ENCODE measurements around the gene FGF19. TPM values are rescaled to one million over a fixed set of nuclear protein-coding genes. Genes with fewer than 3 reads are reported as not detected.
A peak's percentile ranks its signal among the peaks of the same experiment; 100 is the strongest.

FGF19 gene
- polyA plus RNA-seq, 1 experiment, result not detected

DNA sequence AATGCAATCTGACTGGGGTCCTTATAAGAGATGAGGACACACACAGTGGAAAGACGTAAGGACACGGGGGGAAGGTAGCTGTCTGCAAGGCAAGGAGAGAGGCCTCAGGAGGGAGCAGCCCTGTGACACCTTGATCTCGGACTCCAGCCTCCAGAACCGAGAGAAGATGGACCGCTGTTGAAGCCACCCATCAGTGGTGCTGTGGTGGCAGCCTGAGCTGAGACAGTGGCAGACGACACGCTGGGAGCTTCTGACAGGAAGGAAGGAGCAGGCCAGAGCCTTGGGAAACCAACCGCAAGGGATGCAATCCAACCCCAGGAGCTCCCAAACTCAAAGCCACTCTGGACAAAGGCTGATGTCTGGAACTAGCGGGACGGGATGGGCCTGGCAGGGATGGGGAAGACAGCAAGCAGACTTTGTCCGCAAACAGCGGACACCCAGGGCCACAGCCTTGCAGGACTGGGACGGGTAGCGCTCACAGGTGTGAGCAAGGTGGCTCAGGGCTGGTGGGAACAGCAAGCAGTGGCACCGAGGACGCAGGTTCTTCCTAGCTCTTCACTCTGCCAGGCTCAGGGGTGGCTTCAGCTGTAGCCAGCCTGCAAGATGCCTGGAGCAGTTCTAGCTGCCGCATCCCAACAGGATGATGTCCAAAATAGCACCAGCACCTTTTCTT, 39.6 kb downstream of the FGF19 start:
- Histone ChIP-seq H3K4me3 (ENCODE audit: low read depth, low read length) (no peak overlapping the region), H3K27me3 (ENCODE audit: control insufficient read depth, insufficient read depth, low read length) (no peaks in the 10 kb centered on the region), H3K36me3 (ENCODE audit: control insufficient read depth, insufficient read depth, low read length) (peaks cover 9% of the 10 kb centered on the region)
- CTCF ChIA-PET, result interaction anchor here (1.6 to 8.8 kb wide), 2 partner anchors 533 to 563 kb away, joined by 5 to 94 read pairs; no protein-coding TSS in a partner anchor
- TF ChIP-seq, protein P1, sequence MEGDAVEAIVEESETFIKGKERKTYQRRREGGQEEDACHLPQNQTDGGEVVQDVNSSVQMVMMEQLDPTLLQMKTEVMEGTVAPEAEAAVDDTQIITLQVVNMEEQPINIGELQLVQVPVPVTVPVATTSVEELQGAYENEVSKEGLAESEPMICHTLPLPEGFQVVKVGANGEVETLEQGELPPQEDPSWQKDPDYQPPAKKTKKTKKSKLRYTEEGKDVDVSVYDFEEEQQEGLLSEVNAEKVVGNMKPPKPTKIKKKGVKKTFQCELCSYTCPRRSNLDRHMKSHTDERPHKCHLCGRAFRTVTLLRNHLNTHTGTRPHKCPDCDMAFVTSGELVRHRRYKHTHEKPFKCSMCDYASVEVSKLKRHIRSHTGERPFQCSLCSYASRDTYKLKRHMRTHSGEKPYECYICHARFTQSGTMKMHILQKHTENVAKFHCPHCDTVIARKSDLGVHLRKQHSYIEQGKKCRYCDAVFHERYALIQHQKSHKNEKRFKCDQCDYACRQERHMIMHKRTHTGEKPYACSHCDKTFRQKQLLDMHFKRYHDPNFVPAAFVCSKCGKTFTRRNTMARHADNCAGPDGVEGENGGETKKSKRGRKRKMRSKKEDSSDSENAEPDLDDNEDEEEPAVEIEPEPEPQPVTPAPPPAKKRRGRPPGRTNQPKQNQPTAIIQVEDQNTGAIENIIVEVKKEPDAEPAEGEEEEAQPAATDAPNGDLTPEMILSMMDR (IDR thresholded peaks at IDR 0.05; ENCODE audit: insufficient read depth, low read depth, low read length), result no peak
- POLR2A ChIA-PET, result no interaction called here
- no peak for DNase-seq (ENCODE audit: low read depth)

DNA sequence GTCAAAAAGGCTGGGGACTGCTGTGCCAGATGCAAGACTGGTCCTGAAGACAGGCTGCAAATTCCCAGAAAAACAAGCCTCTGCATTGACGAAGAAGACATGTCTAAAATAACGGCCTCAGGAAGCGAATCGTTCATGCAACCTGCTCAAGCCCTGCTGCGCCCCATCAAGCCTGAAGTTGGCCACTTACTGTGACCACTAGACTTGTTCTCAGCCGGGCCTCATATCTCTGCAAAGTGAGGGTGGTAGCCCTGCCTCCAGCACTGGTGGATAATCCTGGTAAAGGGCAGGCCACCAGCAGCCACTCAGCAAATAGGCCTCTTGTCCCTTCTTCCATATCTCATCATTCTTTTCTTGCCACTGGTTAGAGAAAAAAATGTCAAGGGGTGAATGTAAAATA, 40.5 kb downstream of the FGF19 start:
- no peaks in the 10 kb centered on the region for H3K27me3 ChIP-seq (ENCODE audit: control insufficient read depth, insufficient read depth, low read length)
- H3K4me3 ChIP-seq (ENCODE audit: low read depth, low read length), result no peak overlapping the region
- ChIA-PET POLR2A (no interaction called here), CTCF (no interaction called here)
- H3K36me3 ChIP-seq (ENCODE audit: control insufficient read depth, insufficient read depth, low read length), result peaks cover 8% of the 10 kb centered on the region
- no peak for DNase-seq (ENCODE audit: low read depth)
- TF ChIP-seq, protein P1 (IDR thresholded peaks at IDR 0.05; ENCODE audit: insufficient read depth, low read depth, low read length), result no peak

DNA sequence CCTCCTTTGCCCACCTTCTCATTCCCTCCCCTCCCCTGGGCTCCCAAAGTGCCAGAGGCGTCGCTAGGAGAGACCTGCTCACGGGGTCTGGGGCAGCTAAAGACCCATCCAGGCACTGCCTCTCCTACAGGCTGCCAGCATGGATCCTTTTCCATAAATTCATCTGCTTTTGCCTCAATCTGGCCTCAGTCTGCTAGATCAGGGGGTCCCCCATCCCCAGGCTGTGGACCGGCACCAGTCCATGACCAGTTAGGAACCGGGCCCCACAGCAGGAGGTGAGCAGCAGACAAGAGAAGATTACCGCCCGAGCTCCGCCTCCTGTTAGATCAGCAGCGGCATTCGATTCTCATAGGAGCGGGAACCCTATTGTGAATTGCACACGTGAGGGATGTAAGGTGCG, 41.0 kb downstream of the FGF19 start:
- TF ChIP-seq, protein P1 (IDR thresholded peaks at IDR 0.05; ENCODE audit: insufficient read depth, low read depth, low read length), result no peak
- no peak for DNase-seq (ENCODE audit: low read depth)
- ChIA-PET CTCF (no interaction called here), POLR2A (no interaction called here)
- peaks cover 8% of the 10 kb centered on the region for H3K36me3 ChIP-seq (ENCODE audit: control insufficient read depth, insufficient read depth, low read length)
- no peak overlapping the region for H3K4me3 ChIP-seq (ENCODE audit: low read depth, low read length)
- H3K27me3 ChIP-seq (ENCODE audit: control insufficient read depth, insufficient read depth, low read length), result no peaks in the 10 kb centered on the region

DNA sequence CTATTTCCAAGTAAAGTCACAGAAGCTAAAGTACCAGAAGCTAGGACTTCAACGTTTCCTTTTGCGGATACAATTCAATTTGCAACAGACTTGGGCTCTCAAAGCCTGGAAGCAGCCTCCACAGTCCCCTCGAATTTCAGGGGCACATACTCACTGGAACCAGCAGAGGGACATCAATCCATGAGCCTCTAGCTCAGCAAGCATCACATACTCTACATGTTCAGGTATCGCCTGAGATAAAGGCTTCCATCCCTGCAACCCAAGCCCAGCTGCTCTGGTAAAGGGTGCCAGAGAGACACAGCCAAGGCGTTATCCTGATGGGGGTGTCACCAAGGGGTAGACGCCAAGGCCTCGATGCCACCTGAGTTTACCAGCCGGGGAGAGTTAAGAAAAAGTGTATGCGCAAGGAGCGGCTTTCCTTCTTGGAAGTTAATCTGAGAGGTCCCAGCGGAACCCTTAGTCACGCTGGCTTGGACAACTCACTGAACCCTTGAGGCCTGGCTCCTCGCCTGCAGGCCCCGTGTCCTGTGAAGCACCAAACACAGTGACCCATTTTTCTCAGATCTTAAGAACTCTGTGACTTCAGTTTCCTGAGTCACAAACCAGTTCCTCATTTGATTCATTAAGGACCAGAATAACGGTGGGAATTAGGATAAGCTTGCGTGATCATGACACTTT, 41.7 kb downstream of the FGF19 start:
- TF ChIP-seq, protein P1 (IDR thresholded peaks at IDR 0.05; ENCODE audit: insufficient read depth, low read depth, low read length), result peak; percentile 23; the same call in 1 of the 2 replicates
- CTCF ChIA-PET, result interaction anchor here (1.3 to 4.1 kb wide), 3 partner anchors 8 to 369 kb away, joined by 3 to 26 read pairs (median 16); no protein-coding TSS in a partner anchor
- H3K27me3 ChIP-seq (ENCODE audit: control insufficient read depth, insufficient read depth, low read length), result no peaks in the 10 kb centered on the region
- no peak overlapping the region for H3K4me3 ChIP-seq (ENCODE audit: low read depth, low read length)
- H3K36me3 ChIP-seq (ENCODE audit: control insufficient read depth, insufficient read depth, low read length), result peaks cover 7% of the 10 kb centered on the region
- no peak for DNase-seq (ENCODE audit: low read depth)
- POLR2A ChIA-PET, result no interaction called here

DNA sequence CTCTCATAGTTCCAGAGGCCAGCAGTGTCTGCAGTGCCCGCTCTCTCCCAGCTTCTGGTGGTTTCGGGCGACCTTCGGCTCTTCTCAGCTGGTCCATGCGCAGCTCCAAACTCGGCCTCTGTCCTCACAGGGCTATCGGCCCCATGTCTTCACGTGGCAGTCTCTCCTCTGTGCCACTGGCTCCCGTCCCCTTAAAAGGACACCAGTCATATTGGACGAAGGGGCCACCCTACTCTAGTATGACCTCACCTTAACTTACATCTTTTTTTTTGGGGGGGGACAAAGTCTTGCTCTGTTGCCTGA, 42.5 kb downstream of the FGF19 start:
- ChIA-PET CTCF (interaction anchor here (0.9 to 4.1 kb wide), 4 partner anchors 9 to 560 kb away, joined by 3 to 26 read pairs (median 10); no protein-coding TSS in a partner anchor), POLR2A (no interaction called here)
- no peaks in the 10 kb centered on the region for H3K27me3 ChIP-seq (ENCODE audit: control insufficient read depth, insufficient read depth, low read length)
- DNase-seq (ENCODE audit: low read depth), result no peak
- TF ChIP-seq, protein P1 (IDR thresholded peaks at IDR 0.05; ENCODE audit: insufficient read depth, low read depth, low read length), result no peak
- no peak overlapping the region for H3K4me3 ChIP-seq (ENCODE audit: low read depth, low read length)
- H3K36me3 ChIP-seq (ENCODE audit: control insufficient read depth, insufficient read depth, low read length), result peaks cover 7% of the 10 kb centered on the region
